Activated CD4-positive, CD25-positive, alpha-beta regulatory T cell treated with anti-CD3 and anti-CD28 coated beads, Interleukin-2, amount 50 U/mL, for 72 hours (primary cell): ENCODE results near the gene ABCC4.
"Not testable (repeated sequence)": the region's sequence is repeated elsewhere in the genome, so short reads cannot be mapped to it uniquely, and the experiment has no call there.

Experiments
- DNase-seq: peaks from one replicate; pipeline ENCODE4 v3.0.0; 2021

The ABCC4 gene

DNA sequence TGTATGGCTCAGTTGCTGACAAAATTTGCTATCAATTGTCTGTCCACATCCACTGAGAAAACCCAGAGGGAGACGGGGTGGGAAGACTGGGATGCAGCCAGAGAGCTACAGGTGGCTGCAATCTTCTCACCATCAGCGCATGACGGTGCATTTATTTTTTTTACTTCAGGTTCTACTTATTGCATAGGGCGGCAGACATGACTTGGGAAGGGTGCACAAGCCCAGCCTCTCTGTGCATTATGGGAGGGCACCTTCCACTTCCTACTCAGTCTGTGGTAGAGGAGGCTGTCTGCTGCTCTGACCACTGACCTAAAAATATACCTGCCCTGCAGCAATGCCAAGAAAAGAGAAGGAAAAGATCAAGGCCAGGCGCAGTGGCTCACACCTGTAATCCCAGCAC is 73.1 kb downstream of the ABCC4 start:
- no peak for DNase-seq

GRCh38 chr13:95226932-95227695 is 74.1 kb downstream of the ABCC4 start:
- no peak for DNase-seq

DNA sequence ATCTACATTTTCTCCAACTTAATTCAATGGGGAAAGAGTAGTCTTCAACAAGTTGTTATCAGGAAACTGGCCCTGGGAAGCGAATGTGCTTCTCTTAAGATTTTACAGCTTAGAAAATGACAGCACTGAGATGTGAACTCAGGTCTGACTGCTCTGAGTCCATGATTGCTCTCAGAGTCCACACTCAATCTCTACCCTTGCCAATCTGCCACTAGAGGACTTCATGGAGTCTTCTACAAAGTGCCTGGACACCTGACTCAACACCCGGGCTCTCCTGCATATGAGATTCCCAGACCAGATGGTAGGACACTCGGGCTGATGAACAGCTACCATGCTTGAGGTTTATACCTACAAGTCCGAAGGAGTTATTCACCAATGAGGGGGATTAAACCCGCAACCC is 74.8 kb downstream of the ABCC4 start:
- no peak for DNase-seq

DNA sequence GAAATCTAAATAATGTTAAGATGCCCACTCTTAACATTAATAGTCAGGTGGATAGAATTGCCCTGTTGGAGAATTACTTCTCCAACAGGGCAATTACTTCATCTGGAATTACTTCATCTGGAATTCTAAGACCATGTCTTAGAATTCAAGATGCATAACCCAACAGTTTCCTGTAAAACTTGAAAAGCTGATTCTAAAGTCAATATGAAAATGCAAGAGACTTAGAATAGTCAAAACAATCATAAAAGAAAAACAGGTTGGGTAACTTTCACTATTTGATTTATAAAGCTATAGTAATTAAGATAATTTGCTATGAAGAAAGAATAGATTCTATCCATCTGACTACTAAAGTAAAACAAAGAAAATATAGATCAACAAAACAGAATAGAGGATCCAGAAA is 75.2 kb downstream of the ABCC4 start:
- DNase-seq = no peak

- no peak for DNase-seq
Measured at GRCh38 chr13:95224064-95224463, 77.2 kb downstream of the ABCC4 start.

DNA sequence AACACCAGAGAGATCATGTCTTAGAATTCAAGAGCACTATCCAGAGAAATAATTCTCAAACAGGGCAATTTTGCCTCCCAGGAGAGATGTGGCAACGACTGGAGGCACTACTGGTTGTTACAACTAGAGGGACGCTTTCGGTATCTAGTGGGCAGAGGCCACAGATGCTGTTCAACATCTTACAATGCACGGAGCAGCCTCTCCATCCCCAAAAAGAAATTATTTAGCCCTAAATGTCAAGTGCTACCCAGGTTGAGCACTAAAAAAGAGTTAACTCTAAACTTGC is 78.6 kb downstream of the ABCC4 start:
- DNase-seq = no peak

DNA sequence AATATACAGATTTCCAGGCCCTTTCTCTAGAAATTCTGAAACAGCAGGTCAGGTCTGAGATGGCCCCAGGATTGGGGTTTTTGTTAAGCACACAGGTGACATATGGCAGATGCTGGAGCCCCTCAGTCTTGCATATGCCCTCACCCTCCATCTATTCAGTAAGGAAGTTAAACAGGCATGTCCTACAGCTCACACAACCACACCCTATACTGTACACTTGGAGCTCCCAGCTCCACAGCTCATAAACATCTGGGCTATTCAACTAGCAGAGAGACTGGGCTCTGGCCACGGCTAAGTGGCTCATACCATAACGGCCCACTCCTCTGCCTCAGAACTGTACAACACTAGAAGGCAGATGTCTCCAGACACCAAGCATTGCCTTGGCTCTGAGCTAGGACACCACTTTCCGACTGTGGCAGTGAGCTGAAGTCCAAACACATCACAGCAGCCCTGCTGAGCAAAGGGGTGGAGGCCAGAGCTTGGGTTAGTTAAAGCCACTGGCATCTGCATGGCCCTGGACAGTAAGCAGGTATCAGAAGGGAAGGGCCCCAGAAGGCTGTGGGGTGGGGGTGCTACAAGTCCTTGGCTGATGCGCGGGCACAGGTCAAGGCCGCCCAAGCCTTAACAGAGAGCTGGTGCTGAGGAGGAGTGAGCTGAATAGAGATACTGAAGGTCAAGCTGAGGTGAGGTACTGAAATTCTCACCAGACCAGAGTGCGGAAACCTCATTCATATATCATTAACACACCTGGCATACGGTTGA is 79.1 kb downstream of the ABCC4 start:
- no peak for DNase-seq

- DNase-seq = no peak
Measured at GRCh38 chr13:95220611-95221010, 80.6 kb downstream of the ABCC4 start.

DNA sequence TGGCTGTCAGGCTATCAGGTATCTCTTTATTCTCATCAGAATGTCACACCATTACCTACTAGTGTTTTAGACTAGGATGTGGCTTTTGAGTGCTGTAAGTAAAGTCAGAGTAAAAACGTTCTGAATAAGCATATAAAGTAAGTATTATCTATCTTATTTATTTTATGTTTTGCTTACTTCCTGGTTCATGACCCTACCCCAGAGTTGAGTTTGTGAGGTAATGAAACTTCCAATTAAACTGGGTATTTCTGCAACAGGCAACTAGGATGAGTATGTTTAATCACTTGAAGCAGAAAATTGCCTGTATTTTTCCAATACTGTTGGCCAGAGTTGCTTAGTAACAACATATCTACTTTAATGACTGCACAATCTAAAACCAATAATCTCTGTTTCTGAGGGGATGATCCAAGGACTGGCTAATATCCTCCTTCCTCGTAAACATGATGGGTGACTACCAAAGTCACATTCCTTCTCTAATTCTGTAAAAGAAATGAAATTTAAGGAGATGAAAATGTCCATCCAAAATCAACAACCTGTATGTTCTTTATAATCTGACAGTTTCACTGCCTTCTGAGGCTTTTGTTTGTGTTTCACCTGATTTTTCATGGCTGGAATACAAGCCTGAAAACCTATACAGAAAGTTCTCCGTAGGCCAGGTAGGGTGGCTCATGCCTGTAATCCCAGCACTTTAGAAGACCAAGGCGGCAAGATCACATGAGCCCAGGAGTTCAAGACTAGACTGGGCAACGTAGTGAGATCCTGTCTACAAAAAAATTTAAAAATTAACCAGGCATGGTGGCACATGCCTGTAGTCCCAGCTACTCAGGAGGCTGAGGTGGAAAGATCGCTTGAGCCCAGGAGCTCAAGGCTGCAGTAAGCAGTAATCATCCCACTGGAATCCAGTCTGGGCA is 83.1 kb downstream of the ABCC4 start:
- no peak for DNase-seq

- DNase-seq = no peak
Measured at GRCh38 chr13:95216182-95216581, 85.1 kb downstream of the ABCC4 start.

DNA sequence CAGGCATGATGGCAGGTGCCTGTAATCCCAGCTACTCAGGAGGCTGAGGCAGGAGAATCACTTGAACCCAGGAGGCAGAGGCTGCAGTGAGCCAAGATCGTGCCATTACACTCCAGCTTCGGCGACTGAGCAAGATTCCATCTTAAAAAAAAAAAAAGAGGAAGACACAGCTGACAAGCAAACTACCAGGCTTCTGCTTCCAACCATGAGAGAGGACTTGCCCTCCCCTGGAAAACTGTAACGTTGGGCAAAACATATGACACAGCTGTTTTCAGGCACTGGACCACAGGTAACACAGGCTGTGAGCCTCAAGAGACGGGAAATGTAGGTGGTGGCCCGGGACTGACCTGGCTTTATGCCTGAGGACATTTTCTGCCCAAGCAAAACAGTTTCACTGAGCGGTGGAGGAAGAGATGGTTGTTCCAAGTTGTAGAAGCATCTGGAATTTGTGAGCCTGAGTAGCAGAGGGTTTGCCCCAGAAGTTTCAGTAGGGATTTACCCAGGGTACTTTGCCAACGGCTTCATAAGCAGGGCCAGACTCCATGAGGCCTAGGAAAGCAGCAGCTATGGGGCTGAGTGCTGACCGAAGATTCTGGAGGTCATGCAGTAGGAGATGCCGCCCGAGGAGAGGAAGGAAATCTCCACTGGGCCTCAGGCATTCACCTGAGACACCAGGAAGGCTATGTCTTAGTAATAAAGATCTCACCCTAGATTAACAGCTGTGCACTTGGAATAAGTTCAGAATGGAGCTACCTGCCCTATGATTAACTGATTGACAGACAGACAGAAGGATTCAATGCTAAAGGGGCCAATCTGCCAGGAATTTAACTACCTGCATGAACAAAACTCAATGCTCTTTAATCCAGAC is 88.0 kb downstream of the ABCC4 start:
- DNase-seq = no peak

GRCh38 chr13:95209109-95209508 is 92.1 kb downstream of the ABCC4 start:
- DNase-seq = no peak

DNA sequence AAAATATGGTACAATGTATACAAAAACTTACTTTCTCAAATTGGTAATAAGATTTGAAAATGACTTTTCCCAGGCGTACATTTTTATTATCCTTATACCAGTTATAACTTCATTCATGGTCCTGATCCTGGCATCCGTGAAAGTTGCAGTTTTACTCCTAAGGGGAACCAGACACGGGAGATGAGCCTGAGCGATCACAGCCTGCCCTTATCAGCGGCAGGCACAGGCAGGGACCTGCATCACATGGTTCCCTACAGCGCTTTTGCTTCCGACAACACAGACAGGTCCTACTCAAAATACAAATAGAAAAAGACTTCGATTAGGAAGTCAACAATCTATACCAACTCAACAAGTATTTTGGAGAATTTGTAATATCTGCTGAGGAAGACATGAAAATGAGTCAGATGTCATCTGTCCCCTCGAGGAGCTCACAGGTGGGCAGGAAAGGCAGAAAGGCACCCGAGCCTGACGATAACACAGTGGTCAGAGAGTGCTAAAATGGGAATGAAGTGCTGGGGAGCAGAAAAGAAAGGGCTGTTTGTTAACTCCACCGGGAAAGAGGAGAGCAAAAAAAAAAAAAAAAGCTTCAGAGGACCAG is 93.4 kb downstream of the ABCC4 start:
- no peak for DNase-seq

DNA sequence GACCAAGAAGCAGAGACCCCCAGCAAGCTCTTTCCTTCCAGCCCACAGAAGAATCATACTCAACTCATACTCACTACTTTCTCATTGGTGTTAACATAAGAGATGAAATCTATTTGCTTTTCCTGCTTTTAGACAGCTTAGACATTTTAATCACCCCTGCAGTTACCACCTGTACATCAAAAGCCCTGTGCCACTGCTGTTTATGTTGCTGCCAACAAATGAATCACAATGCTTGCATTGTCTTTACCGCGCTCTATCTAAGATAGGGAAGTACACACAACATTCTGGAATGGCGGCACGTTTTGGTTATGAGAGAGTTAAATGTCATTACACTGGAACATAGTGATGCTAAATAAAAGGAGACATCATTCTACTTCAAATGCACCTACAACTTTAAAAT is 95.1 kb downstream of the ABCC4 start:
- no peak for DNase-seq

- no peak for DNase-seq
Measured at GRCh38 chr13:95204231-95204765, 97.0 kb downstream of the ABCC4 start.

GRCh38 chr13:95201814-95202651 is 99.2 kb downstream of the ABCC4 start:
- DNase-seq = no peak

GRCh38 chr13:95200386-95200957 is 100.8 kb downstream of the ABCC4 start:
- DNase-seq = not testable (repeated sequence)

DNA sequence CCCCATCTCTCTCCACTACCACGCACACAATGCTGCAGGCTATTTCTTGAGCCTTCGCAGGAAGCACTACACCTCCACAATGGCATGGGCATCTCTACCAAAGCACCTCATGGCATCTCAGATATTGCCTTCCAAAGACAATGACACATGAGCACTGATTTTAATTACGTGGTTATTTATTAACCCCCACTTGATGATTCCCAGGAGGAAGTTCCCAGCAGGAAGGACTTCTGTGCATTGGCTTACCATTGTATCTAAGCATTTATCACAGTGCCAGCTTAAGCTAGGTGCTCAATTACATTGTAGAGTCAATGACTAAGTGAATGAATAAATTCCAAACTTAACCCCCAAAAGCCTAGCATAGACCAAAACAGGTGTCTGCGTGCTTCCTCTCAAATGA is 101.4 kb downstream of the ABCC4 start:
- DNase-seq = no peak

GRCh38 chr13:95198606-95199005 is 102.6 kb downstream of the ABCC4 start:
- DNase-seq = not testable (repeated sequence)

DNA sequence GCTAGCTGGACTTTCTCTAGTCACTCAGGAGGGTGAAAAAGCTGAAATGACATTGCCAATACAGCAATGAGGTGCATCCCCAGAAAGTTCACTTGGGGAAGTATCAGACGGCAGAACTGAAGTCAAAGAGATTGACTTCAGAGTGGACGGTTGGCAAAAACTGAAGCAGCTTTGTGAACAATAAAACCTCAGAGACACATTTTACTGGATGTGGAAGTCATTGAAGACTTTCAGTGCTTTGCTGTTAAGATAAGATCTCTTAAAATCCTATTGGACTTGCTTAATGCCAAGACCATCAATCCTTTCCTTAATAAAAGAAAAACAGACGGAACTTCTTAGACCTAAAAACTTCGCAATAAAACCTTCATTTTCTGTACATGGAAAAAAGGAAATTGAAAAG is 103.7 kb downstream of the ABCC4 start:
- no peak for DNase-seq

DNA sequence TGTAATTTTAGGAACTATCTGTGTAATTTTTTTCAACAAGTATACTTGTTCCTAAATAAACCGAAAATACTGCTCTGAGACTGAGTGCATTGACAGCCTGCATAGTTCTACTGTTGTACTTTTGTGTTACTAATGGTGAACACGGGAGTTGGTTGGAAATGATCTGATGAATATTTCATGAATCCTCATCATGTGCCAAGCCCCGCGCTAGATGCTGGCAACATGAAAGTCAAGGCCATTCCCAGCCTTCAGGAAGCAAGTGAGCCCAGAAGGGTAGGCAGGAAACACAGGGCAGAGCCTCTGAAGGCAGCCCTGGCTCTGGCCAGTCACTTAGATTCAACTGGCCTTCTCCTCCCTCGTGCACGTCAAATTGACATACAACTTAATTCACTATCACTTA is 106.1 kb downstream of the ABCC4 start:
- no peak for DNase-seq
